Esophagus mucosa (tissue), 1 donor: Measurements from ENCODE around the gene ACOD1. TPM values are rescaled to one million over a fixed set of nuclear protein-coding genes. Genes with fewer than 3 reads are reported as not detected.

Experiments used
- ATAC-seq: fragments of 200-7000 bp; cut with Tn5 transposase; one replicate; pipeline ENCODE4 v1.9.1; 2020
- total RNA-seq: library from RNA; stranded (reverse); gene quantifications from one replicate; pipeline ENCODE4 v1.2.4, GENCODE V29; 2023
- donor health status: DM: yes; HTN: yes; CAD: no.

Gene ACOD1
- total RNA-seq, 1 donor from 2014 or later: not detected

- peak; percentile 99 for ATAC-seq
These were observed 43.7 kb downstream of the ACOD1 start, which contains the start of gene CLN5 for GRCh38 chr13:76991796-76992547. Gene CLN5 (plus strand): TSS chr13:76992081. CDS start chr13:76992099, 18 bp downstream.

GRCh38 chr13:76992548-76993001 lies 44.3 kb downstream of the ACOD1 start:
- no peak for ATAC-seq

- no peak for ATAC-seq
These were observed 44.7 kb downstream of the ACOD1 start for GRCh38 chr13:76993021-76993420.

GRCh38 chr13:76993473-76993872 lies 45.2 kb downstream of the ACOD1 start:
- ATAC-seq: no peak

GRCh38 chr13:76994281-76994680 lies 46.0 kb downstream of the ACOD1 start:
- ATAC-seq: no peak

- no peak for ATAC-seq
These were observed 52.2 kb downstream of the ACOD1 start for GRCh38 chr13:77000475-77000874.

- ATAC-seq: no peak
These were observed 53.2 kb downstream of the ACOD1 start for GRCh38 chr13:77001540-77001939.

GRCh38 chr13:77001963-77002587 lies 53.8 kb downstream of the ACOD1 start:
- no peak for ATAC-seq

GRCh38 chr13:77002590-77003190 lies 54.4 kb downstream of the ACOD1 start:
- ATAC-seq: no peak

Other genes starting within 250 kb of the ACOD1 start
- gene KCTD12, start 62.1 kb upstream of the ACOD1 start, total RNA-seq: 10.0 TPM
- gene CLN5, start 43.6 kb downstream of the ACOD1 start, total RNA-seq: 12.9 TPM
- gene FBXL3, start 78.6 kb downstream of the ACOD1 start, total RNA-seq: 26.1 TPM